Neural progenitor cell (in vitro differentiated cells): ENCODE results near the gene CPNE4. TPM values are rescaled to one million over a fixed set of nuclear protein-coding genes. Genes with fewer than 3 reads are reported as not detected.

Source experiments
- DNase-seq: peaks from one replicate; pipeline ENCODE4 v3.0.0-alpha.2; 2016; ENCODE audit warnings: low spot score
- H2AFZ ChIP-seq: fragments of 200-600 bp; sonication (generic); replicated peaks from 2 replicates; pipeline ENCODE4 v1.6.1; 2016; ENCODE audit warnings: antibody characterized with exemption
- H3F3A ChIP-seq: fragments of 200-600 bp; sonication (generic); 2 replicates; pipeline ENCODE4 v1.6.1; 2016; ENCODE audit warnings: antibody characterized with exemption, low read depth
- H3K27ac ChIP-seq: fragments of 200-600 bp; sonication (generic); 2 replicates; pipeline ENCODE4 v1.5.1; 2016; ENCODE audit warnings: mild to moderate bottlenecking
- H3K27me3 ChIP-seq: fragments of 200-600 bp; sonication (generic); 2 replicates; pipeline ENCODE4 v1.6.1; 2016; ENCODE audit warnings: mild to moderate bottlenecking, moderate library complexity
- H3K36me3 ChIP-seq: fragments of 200-600 bp; sonication (generic); 2 replicates; pipeline ENCODE4 v1.5.1; 2016
- H3K4me1 ChIP-seq: fragments of 200-600 bp; sonication (generic); 2 replicates; pipeline ENCODE4 v1.6.1; 2016; ENCODE audit warnings: mixed run types
- H3K4me2 ChIP-seq: fragments of 200-600 bp; sonication (generic); 2 replicates; pipeline ENCODE4 v1.6.1; 2016
- H3K4me3 ChIP-seq: fragments of 200-600 bp; sonication (generic); 2 replicates; pipeline ENCODE4 v1.5.1; 2016
- H3K79me2 ChIP-seq: fragments of 200-600 bp; sonication (generic); 2 replicates; pipeline ENCODE4 v1.6.1; 2016; ENCODE audit warnings: low read depth
- H3K9ac ChIP-seq: fragments of 200-600 bp; sonication (generic); 2 replicates; pipeline ENCODE4 v1.6.1; 2016
- H3K9me3 ChIP-seq: fragments of 200-600 bp; sonication (generic); 2 replicates; pipeline ENCODE4 v1.5.1; 2016; ENCODE audit warnings: low read depth
- H4K20me1 ChIP-seq: fragments of 200-600 bp; sonication (generic); 2 replicates; pipeline ENCODE4 v1.6.1; 2016; ENCODE audit warnings: low read depth
- H3K27ac Mint-ChIP-seq: 3 replicates; pipeline ENCODE4 v1.8.0; 2021; ENCODE audit warnings: mixed read lengths
- H3K27me3 Mint-ChIP-seq: 2 replicates; pipeline ENCODE4 v1.8.0; 2022; ENCODE audit warnings: low read depth, mild to moderate bottlenecking, inconsistent platforms, moderate library complexity, mixed read lengths; ENCODE audit not compliant: insufficient read depth
- H3K36me3 Mint-ChIP-seq: 3 replicates; pipeline ENCODE4 v1.8.0; 2021; ENCODE audit warnings: mixed read lengths
- H3K4me1 Mint-ChIP-seq: 3 replicates; pipeline ENCODE4 v1.8.0; 2021; ENCODE audit warnings: mixed read lengths
- H3K4me3 Mint-ChIP-seq: 3 replicates; pipeline ENCODE4 v1.8.0; 2021; ENCODE audit warnings: mild to moderate bottlenecking, moderate library complexity, mixed read lengths
- H3K9me3 Mint-ChIP-seq: 3 replicates; pipeline ENCODE4 v1.8.0; 2020; ENCODE audit warnings: mixed read lengths
- CTCF ChIP-seq: fragments of 200-600 bp; sonication (generic); IDR thresholded peaks from 2 replicates; pipeline ENCODE4 v1.5.1; 2017; ENCODE audit warnings: antibody characterized with exemption, mild to moderate bottlenecking
- EZH2 ChIP-seq: fragments of 200-600 bp; sonication (generic); IDR thresholded peaks from 2 replicates; pipeline ENCODE4 v1.6.1; 2017; ENCODE audit warnings: antibody characterized with exemption, mild to moderate bottlenecking, moderate library complexity
- EZH2phosphoT487 ChIP-seq: fragments of 200-600 bp; sonication (generic); IDR thresholded peaks from 2 replicates; pipeline ENCODE4 v1.6.1; 2017; ENCODE audit warnings: antibody characterized with exemption
- total RNA-seq: library from RNA; depleted of rRNA; stranded (reverse); fragments of >200 nt; gene quantifications from 2 replicates; pipeline ENCODE4 v1.2.3, GENCODE V29; 2015; ENCODE audit warnings: low replicate concordance

CPNE4 gene
- total RNA-seq, 1 donor from 2014 or later: not detected

- Histone ChIP-seq H2AFZ (no peak overlapping the region), H3K9me3 (no peaks in the 10 kb centered on the region), H3K9ac (no peak overlapping the region), H3K36me3 (no peaks in the 10 kb centered on the region), H4K20me1 (no peaks in the 10 kb centered on the region), H3K4me1 (no peaks in the 10 kb centered on the region), H3K4me3 (no peak overlapping the region), H3K4me2 (no peak overlapping the region), H3K27me3 (no peaks in the 10 kb centered on the region), H3K79me2 (no peaks in the 10 kb centered on the region), H3K27ac (no peak overlapping the region), H3F3A (no peaks in the 10 kb centered on the region)
- no peak for DNase-seq
- no peaks in the 10 kb centered on the region for H3K4me1 Mint-ChIP-seq
- H3K4me3 Mint-ChIP-seq: no peak overlapping the region
- TF ChIP-seq EZH2phosphoT487 (no peak), EZH2 (no peak), CTCF (no peak)
- no peaks in the 10 kb centered on the region for H3K27me3 Mint-ChIP-seq
- H3K27ac Mint-ChIP-seq: no peak overlapping the region
- H3K36me3 Mint-ChIP-seq: no peaks in the 10 kb centered on the region
- H3K9me3 Mint-ChIP-seq: no peaks in the 10 kb centered on the region
Observed at GRCh38 chr3:131811481-131811880, 223.3 kb downstream of the CPNE4 start.

GRCh38 chr3:131807822-131808221 lies 227.0 kb downstream of the CPNE4 start:
- Histone ChIP-seq H3K36me3 (no peaks in the 10 kb centered on the region), H3K27me3 (no peaks in the 10 kb centered on the region), H3K4me2 (no peak overlapping the region), H3K27ac (no peak overlapping the region), H2AFZ (no peak overlapping the region), H4K20me1 (no peaks in the 10 kb centered on the region), H3F3A (no peaks in the 10 kb centered on the region), H3K9me3 (no peaks in the 10 kb centered on the region), H3K4me1 (no peaks in the 10 kb centered on the region), H3K9ac (no peak overlapping the region), H3K79me2 (no peaks in the 10 kb centered on the region), H3K4me3 (no peak overlapping the region)
- Mint-ChIP-seq H3K27me3 (peaks cover 2% of the 10 kb centered on the region), H3K9me3 (no peaks in the 10 kb centered on the region), H3K36me3 (no peaks in the 10 kb centered on the region), H3K4me1 (no peaks in the 10 kb centered on the region), H3K27ac (no peak overlapping the region), H3K4me3 (no peak overlapping the region)
- no peak for DNase-seq
- TF ChIP-seq EZH2phosphoT487 (no peak), EZH2 (no peak), CTCF (no peak)

GRCh38 chr3:131806736-131807135 lies 228.1 kb downstream of the CPNE4 start:
- Histone ChIP-seq H3K9ac (no peak overlapping the region), H3K4me2 (no peak overlapping the region), H3K79me2 (no peaks in the 10 kb centered on the region), H3K36me3 (no peaks in the 10 kb centered on the region), H3K4me3 (no peak overlapping the region), H3K27ac (no peak overlapping the region), H4K20me1 (no peaks in the 10 kb centered on the region), H2AFZ (no peak overlapping the region), H3K9me3 (no peaks in the 10 kb centered on the region), H3F3A (no peaks in the 10 kb centered on the region), H3K27me3 (no peaks in the 10 kb centered on the region), H3K4me1 (no peaks in the 10 kb centered on the region)
- H3K27ac Mint-ChIP-seq: no peak overlapping the region
- DNase-seq: no peak
- H3K36me3 Mint-ChIP-seq: no peaks in the 10 kb centered on the region
- peaks cover 2% of the 10 kb centered on the region for H3K27me3 Mint-ChIP-seq
- no peak for TF ChIP-seq CTCF
- no peak for TF ChIP-seq EZH2phosphoT487
- no peak for TF ChIP-seq EZH2
- H3K4me1 Mint-ChIP-seq: no peaks in the 10 kb centered on the region
- no peaks in the 10 kb centered on the region for H3K9me3 Mint-ChIP-seq
- H3K4me3 Mint-ChIP-seq: no peak overlapping the region
